Measurements from ENCODE around the gene CRACR2A. TPM values are rescaled to one million over a fixed set of nuclear protein-coding genes. Genes with fewer than 3 reads are reported as not detected.
A peak's percentile ranks its signal among the peaks of the same experiment; 100 is the strongest.

CRACR2A gene
- total RNA-seq, 2 donors from 2014 or later = 50.3 to 54.8 TPM

DNA sequence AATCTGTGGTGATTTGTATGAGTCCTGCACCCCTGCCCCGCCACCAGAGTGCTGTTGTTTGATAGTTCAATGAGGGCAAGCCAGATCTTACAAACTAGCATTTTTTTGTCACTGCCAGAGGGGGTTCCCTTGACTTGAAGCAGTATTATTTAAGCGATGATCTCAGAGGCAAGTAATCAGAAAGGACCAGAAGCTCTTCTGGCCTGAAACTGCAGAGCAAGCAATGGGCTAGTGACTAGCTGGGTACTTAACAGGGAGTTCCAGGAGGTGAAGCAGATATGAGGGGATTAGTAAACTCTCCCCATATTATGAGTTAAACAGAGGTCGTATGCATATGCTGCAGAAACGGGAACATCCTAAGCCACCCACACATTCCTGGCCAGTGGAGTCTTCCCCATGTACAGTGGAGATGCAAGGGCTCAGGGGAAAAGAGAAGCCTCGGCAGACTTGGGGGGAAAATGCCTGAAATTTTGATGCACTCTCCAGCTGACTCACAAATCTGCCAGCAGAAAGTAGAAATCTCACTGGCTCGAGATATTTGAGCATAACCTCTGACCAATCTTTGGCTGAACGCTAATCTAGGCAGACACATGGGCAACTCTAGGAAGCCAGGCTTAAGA, 8.3 kb upstream of the CRACR2A start:
- Histone ChIP-seq H3K36me3 (no peaks in the 10 kb centered on the region), H3K9me3 (no peaks in the 10 kb centered on the region), H3K27me3 (no peaks in the 10 kb centered on the region), H3K27ac (no peak overlapping the region), H3K9ac (ENCODE audit: low read depth in 2 of 2, low read length in 2 of 2) (no peak overlapping the region), H3K4me3 (no peak overlapping the region), H3K4me1 (peaks cover 7% of the 10 kb centered on the region)
- TF ChIP-seq, protein P1, sequence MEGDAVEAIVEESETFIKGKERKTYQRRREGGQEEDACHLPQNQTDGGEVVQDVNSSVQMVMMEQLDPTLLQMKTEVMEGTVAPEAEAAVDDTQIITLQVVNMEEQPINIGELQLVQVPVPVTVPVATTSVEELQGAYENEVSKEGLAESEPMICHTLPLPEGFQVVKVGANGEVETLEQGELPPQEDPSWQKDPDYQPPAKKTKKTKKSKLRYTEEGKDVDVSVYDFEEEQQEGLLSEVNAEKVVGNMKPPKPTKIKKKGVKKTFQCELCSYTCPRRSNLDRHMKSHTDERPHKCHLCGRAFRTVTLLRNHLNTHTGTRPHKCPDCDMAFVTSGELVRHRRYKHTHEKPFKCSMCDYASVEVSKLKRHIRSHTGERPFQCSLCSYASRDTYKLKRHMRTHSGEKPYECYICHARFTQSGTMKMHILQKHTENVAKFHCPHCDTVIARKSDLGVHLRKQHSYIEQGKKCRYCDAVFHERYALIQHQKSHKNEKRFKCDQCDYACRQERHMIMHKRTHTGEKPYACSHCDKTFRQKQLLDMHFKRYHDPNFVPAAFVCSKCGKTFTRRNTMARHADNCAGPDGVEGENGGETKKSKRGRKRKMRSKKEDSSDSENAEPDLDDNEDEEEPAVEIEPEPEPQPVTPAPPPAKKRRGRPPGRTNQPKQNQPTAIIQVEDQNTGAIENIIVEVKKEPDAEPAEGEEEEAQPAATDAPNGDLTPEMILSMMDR (IDR thresholded peaks at IDR 0.05) = no peak
- no peak for DNase-seq
- intact Hi-C loops (cut with DNase I) = no loop called here

GRCh38 chr12:3759878-3760277, 7.0 kb upstream of the CRACR2A start:
- Histone ChIP-seq H3K9ac (ENCODE audit: low read depth in 2 of 2, low read length in 2 of 2) (no peak overlapping the region), H3K27ac (no peak overlapping the region), H3K4me1 (peaks cover 7% of the 10 kb centered on the region), H3K36me3 (no peaks in the 10 kb centered on the region), H3K27me3 (no peaks in the 10 kb centered on the region), H3K4me3 (no peak overlapping the region), H3K9me3 (no peaks in the 10 kb centered on the region)
- DNase-seq = no peak
- intact Hi-C loops (cut with DNase I) = no loop called here
- TF ChIP-seq, protein P1 (IDR thresholded peaks at IDR 0.05) = no peak

- Histone ChIP-seq H3K4me3 (no peak overlapping the region), H3K36me3 (no peaks in the 10 kb centered on the region), H3K9ac (ENCODE audit: low read depth in 2 of 2, low read length in 2 of 2) (peak overlapping the region in 1 of 2 donors; percentile 61), H3K9me3 (no peaks in the 10 kb centered on the region), H3K27me3 (no peaks in the 10 kb centered on the region), H3K4me1 (peaks cover 7% of the 10 kb centered on the region), H3K27ac (peak overlapping the region; percentile 67)
- TF ChIP-seq, protein P1 (IDR thresholded peaks at IDR 0.05) = no peak
- intact Hi-C loops (cut with DNase I) = no loop called here
- DNase-seq = peak; percentile 76
These were observed 4.4 kb upstream of the CRACR2A start for GRCh38 chr12:3757261-3757660.

- Histone ChIP-seq H3K4me3 (no peak overlapping the region), H3K27me3 (no peaks in the 10 kb centered on the region), H3K36me3 (no peaks in the 10 kb centered on the region), H3K9me3 (no peaks in the 10 kb centered on the region), H3K27ac (no peak overlapping the region), H3K4me1 (peaks cover 7% of the 10 kb centered on the region), H3K9ac (ENCODE audit: low read depth in 2 of 2, low read length in 2 of 2) (no peak overlapping the region)
- DNase-seq = no peak
- intact Hi-C loops (cut with DNase I) = no loop called here
- TF ChIP-seq, protein P1 (IDR thresholded peaks at IDR 0.05) = no peak
These were observed 3.0 kb upstream of the CRACR2A start for GRCh38 chr12:3755898-3756297.

- no peaks in the 10 kb centered on the region for H3K27me3 ChIP-seq
- peaks cover 7% of the 10 kb centered on the region for H3K4me1 ChIP-seq
- H3K27ac ChIP-seq = peak overlapping the region; percentile 77
- H3K36me3 ChIP-seq = no peaks in the 10 kb centered on the region
- peak overlapping the region in 1 of 2 donors; percentile 83 for H3K9ac ChIP-seq (ENCODE audit: low read depth in 2 of 2, low read length in 2 of 2)
- peak overlapping the region; percentile 63 for H3K4me3 ChIP-seq
- intact Hi-C loops (cut with DNase I) = no loop called here
- H3K9me3 ChIP-seq = no peaks in the 10 kb centered on the region
- TF ChIP-seq, protein P1 (IDR thresholded peaks at IDR 0.05) = no peak
- peak; percentile 48 for DNase-seq
These were observed 805 bp upstream of the CRACR2A start for GRCh38 chr12:3753544-3754284.

Data from colonic mucosa (tissue), 4 donors.